Measurements from ENCODE around the gene NOC2L.
"Not testable (repeated sequence)": the region's sequence is repeated elsewhere in the genome, so short reads cannot be mapped to it uniquely, and the experiment has no call there.

NOC2L gene

DNA sequence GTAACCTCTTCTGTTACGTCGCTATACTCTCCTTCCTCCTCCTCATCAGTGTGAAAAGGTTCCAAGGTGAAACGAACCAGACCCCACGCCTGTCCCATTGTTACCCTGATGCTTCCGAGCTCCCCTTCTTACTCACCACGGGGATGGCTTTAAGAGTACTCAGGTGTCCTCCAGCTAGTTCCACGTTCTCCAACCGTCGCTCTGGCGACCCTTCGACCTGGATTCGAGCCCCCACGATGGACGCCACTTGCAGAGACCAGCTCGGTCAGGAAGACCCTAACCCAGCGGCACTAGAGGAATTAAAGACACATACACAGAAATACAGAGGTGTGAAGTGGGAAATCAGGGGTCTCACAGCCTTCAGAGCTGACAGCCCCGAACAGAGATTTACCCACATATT, 61.1 kb downstream of the NOC2L start:
- not testable (repeated sequence) for DNase-seq

DNA sequence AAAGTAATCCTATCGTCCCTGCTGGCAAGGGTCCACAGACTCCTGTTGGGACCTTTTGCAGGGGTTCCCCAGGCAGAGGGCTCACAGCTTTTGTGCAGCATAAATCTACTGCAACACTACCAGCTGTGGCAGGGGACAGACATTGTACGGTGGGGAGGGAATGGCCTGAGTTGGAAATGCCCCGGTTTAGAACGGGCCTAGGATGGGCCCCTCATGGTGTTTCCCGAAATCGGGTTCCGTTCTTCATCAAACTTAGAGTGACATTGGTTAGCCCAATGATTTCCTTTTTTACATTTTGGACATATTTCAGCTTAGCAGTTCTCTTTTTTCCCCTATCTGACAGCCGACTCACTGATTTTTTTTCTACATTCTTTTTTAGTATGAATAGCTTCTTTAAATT, 61.8 kb downstream of the NOC2L start:
- DNase-seq, result no peak
